ENCODE data around the gene IMPA2.
"Not testable (repeated sequence)": the region's sequence is repeated elsewhere in the genome, so short reads cannot be mapped to it uniquely, and the experiment has no call there.

The IMPA2 gene

GRCh38 chr18:11981192-11981542 is at the start of gene IMPA2:
IMPA2 (plus strand) TSS chr18:11981507; CDS start chr18:11981670, 163 bp downstream.
- no peak for DNase-seq (ENCODE audit: low read depth)

- DNase-seq (ENCODE audit: low read depth) = no peak
Measured at GRCh38 chr18:11932393-11932792, 48.9 kb upstream of the IMPA2 start.

- DNase-seq (ENCODE audit: low read depth) = peak; percentile 53
Measured at GRCh38 chr18:11937874-11938478, 43.3 kb upstream of the IMPA2 start.

- DNase-seq (ENCODE audit: low read depth) = no peak
Measured at GRCh38 chr18:11940956-11941355, 40.4 kb upstream of the IMPA2 start.

DNA sequence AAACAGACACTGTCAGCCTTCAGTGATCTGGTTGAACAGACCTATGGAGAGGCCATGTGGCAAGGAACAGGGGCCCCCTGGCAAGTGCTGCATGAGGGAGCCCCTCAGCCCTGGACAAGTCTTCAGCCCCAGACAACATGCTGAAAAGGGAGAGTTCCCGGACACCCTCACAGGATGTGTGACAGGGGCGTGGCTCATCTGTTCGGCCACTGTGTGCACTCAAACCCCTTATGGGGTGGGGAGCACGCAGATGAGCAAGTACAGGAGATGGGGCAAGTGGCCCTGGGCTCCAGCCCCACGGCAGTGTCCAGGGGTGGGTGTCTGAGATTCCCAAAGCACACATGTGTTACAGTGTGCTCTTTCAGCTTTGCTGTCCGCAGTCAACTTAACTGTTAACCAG is 37.8 kb upstream of the IMPA2 start:
- DNase-seq (ENCODE audit: low read depth) = no peak

- DNase-seq (ENCODE audit: low read depth) = no peak
Measured at GRCh38 chr18:11944252-11944651, 37.1 kb upstream of the IMPA2 start.

- no peak for DNase-seq (ENCODE audit: low read depth)
Measured at GRCh38 chr18:11944786-11945185, 36.5 kb upstream of the IMPA2 start.

GRCh38 chr18:11945834-11946659 is 35.3 kb upstream of the IMPA2 start:
- DNase-seq (ENCODE audit: low read depth) = not testable (repeated sequence)

DNA sequence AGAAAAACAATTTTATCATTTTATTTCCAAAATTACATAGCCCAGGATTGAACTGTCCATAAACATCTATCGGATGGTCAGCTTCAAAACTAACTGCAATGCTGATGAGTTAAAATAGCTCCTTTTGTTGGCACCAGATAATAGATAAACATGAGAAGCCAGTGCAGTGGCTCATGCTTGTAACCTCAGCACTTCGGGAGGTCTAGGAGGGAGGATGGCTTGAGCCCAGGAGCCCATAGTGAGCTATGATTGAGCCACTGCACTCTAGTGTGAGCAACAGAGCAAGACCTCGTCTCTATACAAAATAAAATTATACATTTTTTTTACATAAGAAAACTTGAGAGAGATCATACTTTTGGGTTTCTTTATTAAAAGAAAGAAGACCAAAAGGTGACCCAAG is 34.6 kb upstream of the IMPA2 start:
- no peak for DNase-seq (ENCODE audit: low read depth)

DNA sequence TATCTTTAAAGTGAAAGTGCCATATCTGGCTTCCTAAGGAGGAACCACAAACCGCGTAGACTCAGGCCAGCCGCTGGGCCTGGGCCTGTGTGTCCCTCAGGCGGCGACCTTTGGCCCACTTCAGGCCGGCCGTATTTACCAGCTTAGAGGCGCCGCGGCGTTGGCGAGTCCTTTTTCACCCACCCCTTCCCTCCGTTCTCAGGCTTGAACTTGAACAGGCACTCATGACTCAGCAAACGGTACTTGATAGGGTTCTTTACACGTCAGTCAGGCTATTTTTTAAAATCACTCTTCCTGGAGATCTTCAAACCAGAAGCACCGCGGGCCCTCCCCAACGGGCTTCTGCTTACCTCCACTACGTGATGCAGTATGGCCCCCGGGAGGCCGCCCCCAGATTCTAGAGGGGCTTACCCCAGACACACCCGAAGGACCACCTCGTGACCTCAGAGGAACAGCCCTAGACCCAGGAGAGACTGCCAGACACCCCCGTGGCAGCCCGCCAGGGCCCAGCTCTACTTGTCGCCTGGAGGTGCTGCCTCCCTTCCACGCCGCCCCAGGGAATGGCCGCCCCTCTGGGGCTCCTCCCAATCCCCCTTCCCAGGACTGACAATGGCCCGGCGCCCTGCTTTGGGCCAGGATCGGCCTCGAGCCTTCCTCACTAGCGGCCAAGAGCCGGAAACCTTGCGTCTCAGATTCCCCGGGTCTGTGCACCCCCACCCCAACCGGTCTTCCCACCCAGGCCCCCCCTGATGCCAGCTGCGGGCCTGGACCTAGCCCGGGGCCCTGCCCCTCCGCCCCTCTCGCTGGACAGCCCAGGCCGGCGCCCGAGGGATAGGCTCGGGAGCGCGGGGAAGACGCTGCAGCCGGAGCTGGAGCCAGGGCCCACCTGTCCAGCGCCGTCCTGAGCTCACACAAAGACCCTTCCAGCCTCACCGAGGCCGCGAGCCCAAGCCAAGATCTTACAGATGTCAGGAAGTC is 33.8 kb upstream of the IMPA2 start:
- peak; percentile 26 for DNase-seq (ENCODE audit: low read depth)

DNA sequence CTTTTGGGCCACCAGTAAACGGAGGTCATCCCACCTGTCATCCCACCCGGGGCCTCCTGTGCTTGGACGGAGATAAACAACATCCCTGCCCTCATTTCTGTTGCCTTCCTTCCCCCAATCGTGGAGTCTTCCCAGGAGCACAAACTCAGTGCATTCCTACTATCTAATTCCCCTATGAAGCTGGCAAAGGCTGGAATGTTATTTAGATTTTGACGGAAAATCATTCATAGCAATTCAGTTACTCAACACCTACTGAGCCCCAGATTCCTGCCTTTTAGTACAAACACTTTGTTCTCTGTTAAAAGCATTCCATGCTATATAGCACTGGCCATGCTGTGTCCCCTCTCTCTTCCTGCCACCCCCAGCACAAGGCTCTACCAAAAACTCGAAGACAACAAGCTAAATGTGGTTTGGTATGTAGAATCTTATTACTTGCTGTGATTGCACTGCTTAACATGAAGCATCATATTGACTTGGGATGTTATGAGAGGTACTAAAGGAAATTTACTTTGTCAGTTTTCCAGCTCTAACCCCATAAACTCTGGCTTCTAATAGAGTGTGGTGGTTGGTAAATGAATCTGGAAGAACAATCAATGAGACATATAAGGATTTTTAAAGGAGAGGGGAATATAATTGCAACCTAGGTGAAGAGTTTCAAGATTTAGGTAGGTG is 32.3 kb upstream of the IMPA2 start:
- no peak for DNase-seq (ENCODE audit: low read depth)

GRCh38 chr18:11950824-11951223 is 30.5 kb upstream of the IMPA2 start:
- DNase-seq (ENCODE audit: low read depth) = no peak

DNA sequence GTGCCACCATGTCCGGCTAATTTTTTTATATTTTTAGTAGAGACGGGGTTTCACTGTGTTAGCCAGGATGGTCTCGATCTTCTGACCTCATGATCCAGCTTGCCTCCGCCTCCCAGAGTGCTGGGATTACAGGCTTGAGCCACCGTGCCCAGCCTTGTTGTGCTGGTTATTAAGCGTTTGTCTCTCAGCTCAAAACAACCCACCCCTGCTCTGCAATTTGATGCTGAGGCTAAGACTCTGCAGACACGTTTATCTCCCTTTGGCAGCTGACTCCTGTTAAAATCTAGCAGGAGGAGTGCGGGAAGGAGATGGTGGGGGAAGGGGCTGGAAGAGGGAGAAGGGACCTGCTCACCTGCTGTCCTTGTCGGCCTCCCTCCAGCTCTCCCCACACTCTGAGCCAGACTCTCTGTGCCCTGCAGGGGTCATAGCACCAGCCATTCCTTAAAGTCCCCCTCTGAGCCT is 29.9 kb upstream of the IMPA2 start:
- DNase-seq (ENCODE audit: low read depth) = no peak

DNA sequence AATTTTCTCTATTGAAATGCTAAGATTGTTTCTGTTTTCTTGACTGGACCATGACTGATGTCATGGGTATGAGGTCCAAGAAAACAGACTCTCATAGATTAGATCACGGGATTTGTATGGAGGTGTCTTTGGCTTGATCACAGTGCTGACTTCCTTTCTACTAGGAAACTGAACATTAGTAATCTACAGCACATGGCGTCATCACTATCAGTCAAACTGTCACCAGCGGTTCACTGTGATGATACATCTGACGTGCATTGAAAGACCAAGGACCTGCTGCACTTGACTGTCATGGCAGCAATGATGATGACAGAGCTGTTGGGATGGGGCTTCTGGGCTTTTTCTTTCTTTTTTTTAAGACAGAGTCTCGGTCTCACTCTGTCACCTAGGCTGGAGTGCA is 28.2 kb upstream of the IMPA2 start:
- no peak for DNase-seq (ENCODE audit: low read depth)

GRCh38 chr18:11955239-11956029 is 25.9 kb upstream of the IMPA2 start:
- DNase-seq (ENCODE audit: low read depth) = no peak

DNA sequence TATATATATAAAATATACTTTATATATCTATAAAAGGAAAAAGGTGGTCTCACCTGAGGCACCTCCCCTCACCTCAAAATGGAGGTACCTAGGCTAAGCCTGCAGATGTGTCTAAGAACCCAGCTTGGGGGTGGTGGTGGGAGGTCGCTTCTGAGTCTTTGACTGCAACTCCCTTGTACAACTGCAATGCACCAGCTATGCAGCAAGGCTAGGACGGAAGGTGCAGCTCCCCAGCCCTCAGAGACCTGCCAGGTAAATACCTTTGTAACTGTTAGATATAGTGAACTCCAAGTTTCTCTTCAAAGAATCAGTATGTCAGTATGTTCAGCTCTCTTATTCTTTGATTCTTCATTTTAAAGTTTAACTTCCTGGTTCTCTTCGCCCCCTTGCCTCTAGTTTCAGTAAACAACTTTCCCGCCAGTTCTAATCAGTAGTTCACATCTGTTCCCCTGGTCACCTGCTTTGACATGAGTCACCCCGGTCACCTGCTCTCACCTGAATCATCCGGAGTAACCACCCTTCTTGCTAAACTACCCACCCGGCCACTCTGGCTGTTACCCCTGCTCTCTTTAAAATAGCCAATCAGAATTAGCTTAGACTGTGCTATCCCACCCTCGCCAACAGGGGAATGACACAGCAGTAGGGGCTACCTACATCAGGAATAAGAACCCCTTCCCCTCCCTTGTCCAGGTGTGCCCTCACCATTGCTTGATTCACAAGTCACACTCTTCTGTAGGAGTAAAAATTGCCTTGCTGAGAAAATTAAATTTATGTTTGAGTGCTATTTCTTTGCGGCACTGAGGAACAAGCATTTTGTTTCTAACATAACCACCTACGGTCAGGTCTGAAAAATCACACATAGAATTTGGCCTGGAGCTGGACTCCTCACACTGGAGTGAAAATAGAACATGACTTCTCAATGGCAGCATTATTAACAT is 24.7 kb upstream of the IMPA2 start:
- DNase-seq (ENCODE audit: low read depth) = no peak

DNA sequence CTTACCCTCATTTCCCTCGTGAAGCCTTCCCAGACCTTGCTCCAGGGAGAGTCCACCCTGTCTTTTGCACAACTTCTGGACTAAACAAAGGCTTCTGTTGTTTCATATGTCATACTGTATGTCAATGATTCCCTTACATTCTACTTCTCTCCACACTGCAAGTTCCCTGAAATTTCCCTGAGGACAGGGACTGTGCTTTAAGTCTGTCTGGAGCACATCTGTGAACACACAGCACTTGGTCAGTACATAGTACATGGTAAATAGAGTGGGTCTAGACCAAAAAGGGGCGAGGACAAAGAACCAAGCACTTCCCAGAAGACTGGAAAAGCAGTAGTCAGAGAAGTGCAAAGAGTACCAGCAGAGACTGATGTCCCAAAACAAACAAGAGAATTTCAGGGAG is 23.7 kb upstream of the IMPA2 start:
- DNase-seq (ENCODE audit: low read depth) = no peak

GRCh38 chr18:11959651-11960050 is 21.7 kb upstream of the IMPA2 start:
- not testable (repeated sequence) for DNase-seq (ENCODE audit: low read depth)

DNA sequence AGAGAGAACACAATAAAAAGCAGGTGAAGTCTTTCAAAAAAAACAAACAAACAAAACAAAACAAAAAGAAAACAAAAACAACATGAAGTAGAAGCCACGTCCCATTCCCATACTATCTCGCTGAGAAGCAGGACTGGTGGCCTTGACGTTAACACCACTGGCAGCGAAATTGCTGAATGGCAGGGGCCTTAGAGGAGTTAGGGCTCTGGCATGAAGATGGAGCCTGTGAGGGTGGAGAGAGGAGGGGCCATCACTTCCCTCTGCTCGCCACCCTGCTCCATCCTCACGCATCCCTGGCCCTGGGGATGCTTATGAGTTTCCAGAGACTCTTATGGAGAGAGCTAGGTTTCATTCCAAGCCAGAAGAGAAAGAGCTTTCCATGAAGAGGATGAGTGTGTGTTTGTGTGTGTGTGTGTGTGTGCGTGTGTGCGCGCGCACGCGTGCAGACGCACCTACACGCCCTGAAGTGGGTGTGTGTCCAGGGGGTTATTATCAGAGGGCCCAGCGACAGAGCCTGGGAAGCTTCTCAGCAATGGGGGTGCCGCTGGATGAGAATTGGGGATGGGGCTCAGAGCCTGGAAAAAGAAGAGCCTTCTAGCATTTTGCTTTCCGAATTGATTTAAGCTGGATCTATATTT is 20.4 kb upstream of the IMPA2 start:
- DNase-seq (ENCODE audit: low read depth) = no peak

All from activated T-helper 9 cell treated with anti-CD3 and anti-CD28 coated beads, Interleukin-2, amount 50 U/mL, for 16 hours (primary cell).